GM19372 (cell line): ENCODE results near the gene CCSER1.
A peak's percentile ranks its signal among the peaks of the same experiment; 100 is the strongest.
"Not testable (repeated sequence)": the region's sequence is repeated elsewhere in the genome, so short reads cannot be mapped to it uniquely, and the experiment has no call there.

ENCODE experiments used
- ATAC-seq: cut with Tn5 transposase; IDR thresholded peaks from one replicate; pipeline ENCODE4 v1.9.1; 2021; ENCODE audit warnings: mild to moderate bottlenecking, low read depth, moderate library complexity; ENCODE audit not compliant: unreplicated experiment

The CCSER1 gene

DNA sequence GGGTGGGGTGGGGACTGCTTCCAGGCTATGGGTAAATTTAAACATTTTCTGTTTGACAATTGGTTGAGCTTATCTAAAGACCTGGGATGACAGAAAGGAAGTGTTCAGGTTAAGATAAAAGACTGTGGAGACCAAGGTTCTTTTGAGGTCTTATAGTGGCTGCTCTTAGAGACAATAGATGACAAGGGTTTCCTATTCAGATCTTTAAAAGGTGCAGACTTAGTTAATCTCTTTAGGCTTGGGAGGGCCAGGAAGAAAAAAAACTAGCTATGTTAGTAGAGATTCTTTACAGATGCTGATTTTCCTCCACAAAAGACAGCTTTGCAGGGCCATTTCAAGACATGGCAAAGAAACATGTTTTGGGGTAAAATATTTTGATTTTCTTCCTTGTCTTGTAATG lies 972.5 kb downstream of the CCSER1 start:
- ATAC-seq, result no peak

DNA sequence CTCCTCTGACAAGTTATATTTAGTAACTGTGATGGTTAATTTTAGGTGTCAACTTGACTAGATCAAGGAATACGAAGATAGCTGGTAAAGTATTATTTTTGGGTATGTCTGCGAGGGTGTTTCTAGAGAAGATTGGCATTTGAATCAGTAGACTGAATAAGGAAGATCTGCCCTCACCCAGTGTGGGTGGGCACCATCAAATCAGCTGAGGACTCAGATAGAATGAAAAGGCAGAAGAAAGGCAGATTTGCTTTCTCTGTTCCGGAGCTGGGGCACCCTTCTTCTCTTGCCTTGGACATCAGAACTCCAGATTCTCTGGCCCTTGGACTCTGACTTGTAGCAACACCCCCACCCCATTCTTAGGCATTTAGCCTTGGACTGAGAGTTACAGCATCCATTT lies 981.6 kb downstream of the CCSER1 start:
- no peak for ATAC-seq

DNA sequence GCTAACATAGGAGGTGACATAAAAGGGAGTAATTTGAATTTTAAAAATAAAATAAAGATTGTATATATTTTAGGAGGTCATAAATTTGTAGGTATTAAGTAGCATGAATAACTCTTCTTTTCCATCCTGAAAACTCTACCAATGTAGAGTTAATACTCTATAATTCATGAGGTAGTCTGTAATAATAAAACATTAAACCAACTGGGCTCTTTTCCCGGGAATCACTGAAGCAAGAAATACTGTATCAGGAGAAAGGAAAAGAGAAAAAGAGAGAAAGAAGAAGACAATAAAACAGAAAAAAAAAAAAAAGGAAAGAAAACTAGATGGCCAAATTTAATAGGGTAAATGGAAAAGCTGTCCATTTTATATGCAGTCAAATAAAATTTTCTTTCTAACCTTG lies 984.4 kb downstream of the CCSER1 start:
- ATAC-seq, result no peak

DNA sequence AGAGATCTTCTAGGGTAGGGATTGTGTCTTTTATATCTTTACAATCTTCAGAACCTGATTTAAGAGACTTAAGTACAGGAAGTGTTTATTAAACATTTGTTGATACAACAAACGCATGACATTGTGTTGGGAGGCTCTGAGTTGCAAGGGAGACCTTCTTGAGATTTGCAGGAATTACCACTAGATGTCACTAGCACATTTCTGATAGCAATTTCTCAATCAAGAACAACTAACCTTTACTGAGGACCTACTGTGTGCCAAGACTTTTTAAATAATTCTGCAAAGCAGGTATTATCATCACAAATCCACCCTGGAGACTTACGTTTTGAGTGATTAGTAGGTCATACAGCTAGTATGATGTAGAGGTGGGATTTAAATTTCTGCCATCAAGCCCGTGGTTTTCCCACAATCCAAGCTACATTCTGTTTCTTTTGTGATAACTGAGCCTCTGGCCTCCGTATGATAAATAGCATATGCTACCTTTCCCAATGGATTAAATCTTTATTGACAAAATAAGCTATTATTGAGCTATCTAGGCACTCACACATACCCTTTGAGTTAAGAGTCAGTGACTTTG lies 986.0 kb downstream of the CCSER1 start:
- ATAC-seq, result no peak

GRCh38 chr4:91114386-91114785 lies 987.2 kb downstream of the CCSER1 start:
- no peak for ATAC-seq

DNA sequence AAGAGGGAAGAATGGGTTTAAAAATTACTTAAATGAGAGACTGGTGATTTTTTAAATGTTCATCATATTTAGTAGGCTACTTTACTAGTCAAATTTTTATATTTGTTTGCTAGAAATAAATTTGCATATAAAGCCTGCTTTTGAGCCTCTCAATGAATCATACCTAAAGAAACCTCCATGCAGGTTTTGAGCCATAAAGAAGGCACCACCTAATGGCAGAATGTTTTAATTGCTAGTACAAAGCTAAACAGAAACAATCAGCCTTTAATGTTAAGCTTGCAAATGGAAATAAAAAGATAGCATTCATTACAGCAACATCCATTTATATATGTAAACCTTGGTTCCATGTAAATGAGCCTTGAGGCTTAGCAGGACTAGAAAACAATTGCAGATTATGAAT lies 989.7 kb downstream of the CCSER1 start:
- peak; percentile 47 for ATAC-seq

DNA sequence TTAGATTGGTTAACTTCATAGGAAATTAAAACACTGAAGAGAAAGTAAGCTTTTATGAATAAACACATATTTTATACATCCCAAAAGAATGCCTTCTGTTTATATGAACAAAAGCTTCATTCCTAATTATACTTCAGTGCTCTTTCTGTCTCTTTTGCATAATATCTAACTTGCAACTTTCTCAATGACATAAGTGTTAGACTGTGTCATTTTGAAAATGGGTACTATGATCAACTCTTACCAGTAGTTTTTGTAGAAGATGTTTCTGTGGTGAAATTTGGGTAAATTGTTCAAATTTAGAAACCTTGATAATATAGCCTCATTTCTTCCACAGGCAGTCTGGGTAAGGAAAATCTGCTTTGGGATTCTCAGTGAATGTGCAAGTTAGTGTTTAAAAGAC lies 991.4 kb downstream of the CCSER1 start:
- ATAC-seq, result no peak

DNA sequence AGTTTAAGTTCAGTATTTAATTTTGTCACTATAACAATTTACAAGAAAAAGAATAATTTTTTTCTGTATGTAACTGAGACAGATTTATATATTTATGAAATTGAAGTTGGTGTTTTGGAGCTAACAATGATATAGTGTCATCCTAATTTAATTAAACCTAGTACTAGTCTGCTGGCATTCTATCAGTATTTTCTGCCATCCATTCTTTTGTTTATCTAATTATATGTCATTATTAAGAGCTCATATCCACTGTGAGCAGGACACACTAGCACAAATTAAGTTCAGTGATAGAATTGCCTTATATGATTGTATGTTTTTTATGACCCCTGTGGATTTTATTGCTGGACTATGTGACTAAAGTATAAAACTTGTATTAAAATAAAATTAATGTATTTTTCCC lies 996.5 kb downstream of the CCSER1 start:
- no peak for ATAC-seq

DNA sequence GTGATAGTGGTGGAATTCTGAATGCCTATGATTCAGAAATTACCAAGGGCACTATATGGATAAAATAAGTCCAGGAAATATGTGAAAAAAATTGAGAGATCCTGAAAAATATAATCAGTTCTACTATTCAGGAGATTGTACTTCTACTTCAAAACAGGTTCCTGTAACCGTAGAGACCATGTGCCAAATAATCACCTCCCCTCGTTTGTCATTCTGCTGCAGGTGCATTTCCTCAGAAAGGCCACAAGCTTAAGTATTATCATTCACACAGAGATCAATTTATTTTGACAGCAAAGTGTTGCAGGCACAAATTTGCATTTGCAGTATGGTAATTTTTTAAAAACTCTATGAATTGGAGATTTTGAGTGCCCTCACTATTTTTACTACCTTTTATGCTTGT lies 1000.0 kb downstream of the CCSER1 start:
- ATAC-seq, result no peak

DNA sequence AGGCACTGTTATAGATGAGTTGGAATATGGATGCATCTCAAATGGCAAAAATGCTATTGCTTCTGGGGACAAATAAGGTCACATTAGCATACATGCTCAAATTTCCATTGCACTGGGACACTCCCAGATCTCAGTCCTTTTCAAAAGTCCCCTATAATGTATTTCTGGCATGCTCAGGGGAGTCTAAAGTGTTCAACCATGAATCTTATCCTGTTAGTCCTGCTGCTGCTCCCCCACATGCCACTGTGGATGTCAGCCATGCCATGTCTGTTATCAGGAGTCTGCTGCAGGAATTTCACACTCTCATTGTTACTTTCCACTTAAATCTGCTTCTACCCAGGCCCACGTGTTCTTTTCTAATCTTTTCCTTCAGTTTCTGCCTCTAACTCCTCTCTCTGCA lies 1000.6 kb downstream of the CCSER1 start:
- no peak for ATAC-seq

DNA sequence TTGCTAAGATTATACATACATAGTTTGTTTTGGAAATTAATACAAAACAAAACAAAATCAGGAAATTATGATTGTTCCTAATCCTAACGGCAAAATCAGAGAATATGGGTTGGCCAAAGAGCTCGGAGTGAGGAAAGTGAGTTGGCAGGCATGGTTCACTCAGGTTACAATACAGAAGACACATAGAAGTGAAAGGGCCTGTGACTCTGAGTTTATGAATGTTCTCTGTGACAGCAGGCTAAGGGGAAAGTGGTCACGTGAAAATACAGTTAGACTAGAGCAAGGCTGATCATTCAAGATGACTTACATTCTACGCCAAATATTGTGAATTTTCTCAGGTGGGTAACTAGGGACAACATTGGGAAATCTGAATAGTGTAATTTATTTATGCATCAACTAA lies 1001.3 kb downstream of the CCSER1 start:
- ATAC-seq, result no peak

GRCh38 chr4:91147067-91147466 lies 1019.9 kb downstream of the CCSER1 start:
- no peak for ATAC-seq

- ATAC-seq, result not testable (repeated sequence)
These were observed 1026.8 kb downstream of the CCSER1 start for GRCh38 chr4:91154041-91154440.

DNA sequence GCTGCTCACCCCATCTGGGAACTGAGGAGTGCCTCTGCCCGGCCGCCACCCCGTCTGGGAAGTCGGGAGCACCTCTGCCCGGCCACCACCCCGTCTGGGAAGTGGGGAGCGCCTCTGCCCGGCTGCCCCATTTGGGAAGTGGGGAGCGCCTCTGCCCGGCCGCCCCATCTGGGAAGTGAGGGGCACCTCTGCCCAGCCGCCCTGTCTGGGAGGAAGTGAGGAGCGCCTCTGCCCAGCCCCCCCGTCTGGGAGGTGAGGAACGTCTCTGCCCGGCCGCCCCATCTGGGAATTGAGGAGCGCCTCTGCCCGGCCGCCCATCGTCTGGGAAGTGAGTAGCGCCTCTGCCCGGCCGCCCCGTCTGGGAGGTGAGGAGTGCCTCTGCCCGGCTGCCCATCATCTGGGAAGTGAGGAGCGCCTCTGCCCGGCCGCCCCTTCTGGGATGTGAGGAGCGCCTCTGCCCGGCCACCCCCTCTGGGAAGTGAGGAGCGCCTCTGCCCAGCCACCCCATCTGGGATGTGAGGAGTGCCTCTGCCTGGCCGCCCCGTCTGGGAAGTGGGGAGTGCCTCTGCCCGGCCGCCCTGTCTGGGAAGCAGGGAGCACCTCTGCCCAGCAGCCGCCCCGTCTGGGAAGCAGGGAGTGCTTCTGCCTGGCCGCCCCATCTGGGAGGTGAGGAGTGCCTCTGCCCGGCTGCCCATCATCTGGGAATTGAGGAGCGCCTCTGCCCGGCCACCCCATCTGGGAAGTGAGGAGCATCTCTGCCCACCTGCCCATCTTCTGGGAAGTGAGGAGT lies 1040.9 kb downstream of the CCSER1 start:
- not testable (repeated sequence) for ATAC-seq

DNA sequence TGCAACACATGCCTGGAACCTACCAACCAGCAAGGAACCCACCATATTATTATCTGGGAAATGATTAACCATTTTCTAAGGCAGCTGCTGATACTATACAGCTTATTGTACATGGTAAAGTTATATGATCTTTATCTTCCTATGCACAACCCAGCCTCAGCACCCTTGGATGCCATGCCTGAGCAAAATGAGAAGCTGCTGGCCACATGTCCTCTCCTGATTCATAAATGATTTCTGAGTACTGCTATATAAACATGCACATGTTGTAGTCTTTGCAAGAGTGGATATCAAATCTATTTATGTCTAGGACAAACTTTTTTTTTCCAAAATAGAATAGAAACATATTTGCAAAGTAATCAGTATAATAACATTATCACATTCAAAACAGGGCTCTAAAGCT lies 1043.6 kb downstream of the CCSER1 start:
- ATAC-seq, result no peak

GRCh38 chr4:91171217-91171616 lies 1044.0 kb downstream of the CCSER1 start:
- no peak for ATAC-seq

DNA sequence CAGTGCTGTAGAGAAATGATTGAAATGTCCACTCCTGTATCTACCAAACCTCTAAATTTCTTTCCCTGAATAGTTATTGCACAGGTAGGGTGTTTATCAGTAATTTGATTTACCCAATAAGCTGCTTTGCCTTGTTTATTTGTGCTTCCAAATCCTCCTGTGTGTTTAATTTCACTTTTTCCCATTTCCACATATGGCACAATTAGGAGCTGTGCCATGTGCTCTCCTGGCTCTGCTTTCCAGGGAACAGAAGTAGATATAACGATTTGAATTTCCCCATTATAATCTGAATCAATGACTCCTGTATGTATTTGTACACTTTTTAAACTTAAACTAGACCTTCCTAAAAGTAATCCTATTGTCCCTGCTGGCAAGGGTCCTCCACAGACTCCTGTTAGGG lies 1057.9 kb downstream of the CCSER1 start:
- ATAC-seq, result not testable (repeated sequence)

GRCh38 chr4:91198951-91199350 lies 1071.8 kb downstream of the CCSER1 start:
- ATAC-seq, result no peak

- ATAC-seq, result no peak
These were observed 1080.3 kb downstream of the CCSER1 start for GRCh38 chr4:91207535-91207934.

DNA sequence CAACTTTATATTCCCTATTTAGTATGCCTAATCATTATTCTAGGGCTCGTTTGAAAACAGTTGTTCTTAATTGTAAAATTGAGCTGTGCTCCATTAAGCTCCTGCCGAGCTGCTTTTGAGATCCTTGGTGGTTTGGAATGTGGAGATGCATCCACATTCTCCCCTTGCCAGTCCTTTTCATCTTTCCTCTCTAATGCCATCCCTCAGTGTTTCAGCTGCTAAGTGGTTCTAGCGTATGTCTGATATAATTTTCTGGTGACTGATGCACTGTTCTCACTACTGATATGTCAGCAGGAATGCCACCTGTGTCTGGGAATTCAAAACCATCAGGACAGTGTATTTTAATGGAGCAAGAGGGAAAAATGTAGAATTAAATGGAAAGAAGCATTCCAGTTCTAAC lies 1085.0 kb downstream of the CCSER1 start:
- ATAC-seq, result no peak

DNA sequence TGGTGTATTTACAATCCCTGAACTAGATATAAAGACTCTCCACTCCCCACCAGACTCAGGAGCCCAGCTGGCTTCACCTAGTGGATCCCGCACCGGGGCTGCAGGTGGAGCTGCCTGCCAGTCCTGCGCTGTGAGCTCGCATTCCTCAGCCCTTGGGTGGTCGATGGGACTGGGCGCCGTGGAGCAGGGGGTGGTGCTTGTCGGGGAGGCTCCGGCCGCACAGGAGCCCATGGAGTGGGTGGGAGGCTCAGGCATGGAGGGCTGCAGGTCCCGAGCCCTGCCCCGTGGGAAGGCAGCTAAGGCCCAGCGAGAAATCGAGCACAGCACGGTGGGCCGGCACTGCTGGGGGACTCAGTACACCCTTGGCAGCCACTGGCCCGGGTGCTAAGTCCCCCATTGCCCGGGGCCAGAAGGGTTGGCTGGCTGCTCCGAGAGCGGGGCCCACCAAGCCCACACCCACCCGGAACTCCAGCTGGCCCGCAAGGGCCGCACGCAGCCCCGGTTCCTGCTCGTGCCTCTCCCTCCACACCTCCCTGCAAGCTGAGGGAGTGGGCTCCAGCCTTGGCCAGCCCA lies 1090.7 kb downstream of the CCSER1 start:
- ATAC-seq, result not testable (repeated sequence)

- ATAC-seq, result no peak
These were observed 1093.1 kb downstream of the CCSER1 start for GRCh38 chr4:91220315-91220714.
